ENCODE data around the gene MAP3K4. TPM values are rescaled to one million over a fixed set of nuclear protein-coding genes. Genes with fewer than 3 reads are reported as not detected.

MAP3K4 gene
- total RNA-seq, 2 experiments from 2014 or later, result 30.3 to 38.7 TPM

DNA sequence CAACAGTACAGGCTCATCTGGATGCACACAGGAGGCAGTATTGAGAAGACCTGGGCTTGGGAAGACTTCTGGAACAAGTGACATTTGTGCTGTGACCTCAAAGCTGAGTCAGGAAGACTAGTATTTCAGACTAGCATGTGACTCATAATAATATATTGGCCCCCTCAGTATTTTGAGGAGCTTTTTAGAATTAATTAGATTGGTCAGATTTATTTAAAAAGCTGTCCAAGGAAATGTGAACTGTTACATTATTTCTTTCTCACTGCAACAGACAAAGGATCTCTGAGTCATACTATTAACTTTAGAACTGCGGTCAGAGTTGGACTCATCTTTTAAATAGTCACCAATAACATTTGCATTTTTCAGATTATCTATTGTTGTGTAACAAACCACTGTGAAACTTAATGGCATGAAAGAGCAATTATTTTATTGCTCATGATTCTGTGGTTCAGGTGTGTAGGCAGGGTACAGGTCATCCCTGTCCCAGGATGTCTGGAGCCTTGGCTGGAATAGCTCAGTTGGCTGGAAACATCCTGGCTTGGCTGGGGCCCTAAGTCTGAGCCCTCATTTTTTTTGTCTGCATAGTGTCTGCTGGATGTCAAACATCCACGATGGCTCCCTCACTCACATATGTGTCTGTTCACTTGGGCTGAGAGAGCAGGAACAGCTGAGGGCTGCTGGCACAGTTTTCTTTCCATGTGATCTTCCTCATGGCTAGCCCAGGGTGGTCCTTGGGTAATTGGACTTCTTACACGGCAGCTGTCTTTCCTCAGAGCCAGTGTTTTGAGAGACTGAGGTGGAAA lies 46.9 kb downstream of the MAP3K4 start:
- no peak for DNase-seq (ENCODE audit: low spot score)
- H2AFZ ChIP-seq (ENCODE audit: low read length), result no peak overlapping the region
- intact Hi-C loops (cut with micrococcal nuclease; ENCODE audit: unreplicated experiment), result no loop called here

DNA sequence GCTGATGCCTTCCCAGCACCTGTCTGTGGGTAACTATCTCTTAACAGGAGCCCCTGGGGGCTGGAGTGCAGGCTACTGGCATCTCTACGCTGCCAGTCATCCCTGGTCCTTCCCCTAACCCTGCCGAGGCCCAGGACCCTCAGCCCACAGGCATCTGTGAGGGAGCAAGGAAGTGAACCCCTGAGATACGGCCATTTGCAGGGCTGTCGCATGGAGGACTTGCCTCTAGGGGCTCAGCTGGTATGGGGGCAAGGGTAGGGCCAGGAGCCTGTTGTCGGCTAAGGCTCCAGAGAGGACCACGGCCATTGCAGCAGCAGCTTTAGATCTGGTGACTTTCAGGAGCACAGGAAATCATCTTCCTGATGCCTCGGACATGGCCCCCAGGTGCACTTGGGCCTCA lies 49.7 kb downstream of the MAP3K4 start:
- Histone ChIP-seq H3K9me3 (ENCODE audit: low read length) (no peaks in the 10 kb centered on the region), H3K79me2 (ENCODE audit: insufficient read depth, low read depth, low read length) (no peaks in the 10 kb centered on the region), H4K20me1 (ENCODE audit: insufficient read depth, low read length) (no peaks in the 10 kb centered on the region), H3K4me2 (ENCODE audit: low read length) (no peak overlapping the region), H2AFZ (ENCODE audit: low read length) (no peak overlapping the region), H3K36me3 (ENCODE audit: insufficient read depth, low read length) (peaks cover 27% of the 10 kb centered on the region), H3K27ac (ENCODE audit: low read depth, low read length, poor library complexity, severe bottlenecking) (no peak overlapping the region), H3K4me3 (ENCODE audit: low read depth, low read length, poor library complexity, severe bottlenecking) (no peak overlapping the region), H3K9me2 (ENCODE audit: insufficient read depth, low read length) (no peaks in the 10 kb centered on the region), H3K4me1 (ENCODE audit: insufficient read depth, low read length, poor library complexity, severe bottlenecking) (no peaks in the 10 kb centered on the region)
- CTCF ChIA-PET (ENCODE audit: unreplicated experiment), result no interaction called here
- TF ChIP-seq, protein P1, sequence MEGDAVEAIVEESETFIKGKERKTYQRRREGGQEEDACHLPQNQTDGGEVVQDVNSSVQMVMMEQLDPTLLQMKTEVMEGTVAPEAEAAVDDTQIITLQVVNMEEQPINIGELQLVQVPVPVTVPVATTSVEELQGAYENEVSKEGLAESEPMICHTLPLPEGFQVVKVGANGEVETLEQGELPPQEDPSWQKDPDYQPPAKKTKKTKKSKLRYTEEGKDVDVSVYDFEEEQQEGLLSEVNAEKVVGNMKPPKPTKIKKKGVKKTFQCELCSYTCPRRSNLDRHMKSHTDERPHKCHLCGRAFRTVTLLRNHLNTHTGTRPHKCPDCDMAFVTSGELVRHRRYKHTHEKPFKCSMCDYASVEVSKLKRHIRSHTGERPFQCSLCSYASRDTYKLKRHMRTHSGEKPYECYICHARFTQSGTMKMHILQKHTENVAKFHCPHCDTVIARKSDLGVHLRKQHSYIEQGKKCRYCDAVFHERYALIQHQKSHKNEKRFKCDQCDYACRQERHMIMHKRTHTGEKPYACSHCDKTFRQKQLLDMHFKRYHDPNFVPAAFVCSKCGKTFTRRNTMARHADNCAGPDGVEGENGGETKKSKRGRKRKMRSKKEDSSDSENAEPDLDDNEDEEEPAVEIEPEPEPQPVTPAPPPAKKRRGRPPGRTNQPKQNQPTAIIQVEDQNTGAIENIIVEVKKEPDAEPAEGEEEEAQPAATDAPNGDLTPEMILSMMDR (conservative IDR thresholded peaks at IDR 0.05; ENCODE audit: low read length), result no peak
- no peak for TF ChIP-seq EZH2phosphoT487 (IDR thresholded peaks at IDR 0.05; ENCODE audit: borderline replicate concordance, low read depth, low read length)
- no TSS peak for BruUV-seq (replicated peaks)
- POLR2A ChIA-PET, result interaction anchor here (0.8 kb wide), 1 partner anchor 21 kb away, joined by 3 read pairs; no protein-coding TSS in a partner anchor
- intact Hi-C loops (cut with micrococcal nuclease; ENCODE audit: unreplicated experiment), result no loop called here
- no peak for DNase-seq (ENCODE audit: low spot score)

More for the DNA sequence above, 46.9 kb downstream of the MAP3K4 start:
- BruUV-seq (replicated peaks), result no TSS peak
- H3K27ac ChIP-seq (ENCODE audit: low read depth, low read length, poor library complexity, severe bottlenecking), result no peak overlapping the region
- no peaks in the 10 kb centered on the region for H3K9me3 ChIP-seq (ENCODE audit: low read length)
- TF ChIP-seq, protein P1 (conservative IDR thresholded peaks at IDR 0.05; ENCODE audit: low read length), result no peak
- TF ChIP-seq EZH2phosphoT487 (IDR thresholded peaks at IDR 0.05; ENCODE audit: borderline replicate concordance, low read depth, low read length), result no peak
- H3K36me3 ChIP-seq (ENCODE audit: insufficient read depth, low read length), result peaks cover 37% of the 10 kb centered on the region
- H3K4me2 ChIP-seq (ENCODE audit: low read length), result no peak overlapping the region
- no peak overlapping the region for H3K4me3 ChIP-seq (ENCODE audit: low read depth, low read length, poor library complexity, severe bottlenecking)
- no peaks in the 10 kb centered on the region for H3K9me2 ChIP-seq (ENCODE audit: insufficient read depth, low read length)
- no peaks in the 10 kb centered on the region; the same call in 1 of the 2 replicates for H3K79me2 ChIP-seq (ENCODE audit: insufficient read depth, low read depth, low read length)
- no peaks in the 10 kb centered on the region for H4K20me1 ChIP-seq (ENCODE audit: insufficient read depth, low read length)
- POLR2A ChIA-PET, result interaction anchor here (0.6 to 0.8 kb wide), 3 partner anchors 10 to 870 kb away, joined by 3 to 8 read pairs (median 4); no protein-coding TSS in a partner anchor
- CTCF ChIA-PET (ENCODE audit: unreplicated experiment), result no interaction called here
- H3K4me1 ChIP-seq (ENCODE audit: insufficient read depth, low read length, poor library complexity, severe bottlenecking), result no peaks in the 10 kb centered on the region

DNA sequence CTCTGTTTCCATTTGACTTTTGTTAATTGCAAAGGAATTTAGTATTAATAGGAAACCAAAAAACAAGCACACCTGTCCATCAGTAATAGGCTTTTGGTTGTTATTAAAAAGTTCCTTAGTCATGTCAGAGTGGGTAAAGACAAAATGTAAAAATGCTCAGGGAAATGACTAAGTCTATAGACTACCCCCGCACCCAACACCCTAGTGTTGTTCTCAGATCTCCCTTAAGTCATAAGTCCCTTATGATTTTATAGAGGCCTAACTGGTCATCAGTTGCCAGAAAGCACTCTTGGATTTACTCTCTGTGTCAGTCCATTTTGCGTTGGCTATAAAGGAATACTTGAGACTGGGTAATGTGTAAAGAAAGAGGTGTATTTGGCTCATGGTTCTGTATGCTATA lies 52.8 kb downstream of the MAP3K4 start:
- Histone ChIP-seq H3K27ac (ENCODE audit: low read depth, low read length, poor library complexity, severe bottlenecking) (no peak overlapping the region), H4K20me1 (ENCODE audit: insufficient read depth, low read length) (no peaks in the 10 kb centered on the region), H2AFZ (ENCODE audit: low read length) (no peak overlapping the region), H3K4me2 (ENCODE audit: low read length) (no peak overlapping the region), H3K79me2 (ENCODE audit: insufficient read depth, low read depth, low read length) (no peaks in the 10 kb centered on the region), H3K9me2 (ENCODE audit: insufficient read depth, low read length) (no peaks in the 10 kb centered on the region), H3K36me3 (ENCODE audit: insufficient read depth, low read length) (peaks cover 10% of the 10 kb centered on the region; the same call in 1 of the 2 replicates), H3K4me1 (ENCODE audit: insufficient read depth, low read length, poor library complexity, severe bottlenecking) (no peaks in the 10 kb centered on the region), H3K9me3 (ENCODE audit: low read length) (no peaks in the 10 kb centered on the region), H3K4me3 (ENCODE audit: low read depth, low read length, poor library complexity, severe bottlenecking) (no peak overlapping the region)
- DNase-seq (ENCODE audit: low spot score), result no peak
- intact Hi-C loops (cut with micrococcal nuclease; ENCODE audit: unreplicated experiment), result no loop called here
- CTCF ChIA-PET (ENCODE audit: unreplicated experiment), result no interaction called here
- POLR2A ChIA-PET, result interaction anchor here (0.7 to 2.1 kb wide), 2 partner anchors 14 to 357 kb away, joined by 4 to 12 read pairs; no protein-coding TSS in a partner anchor
- no TSS peak for BruUV-seq (replicated peaks)
- TF ChIP-seq, protein P1 (conservative IDR thresholded peaks at IDR 0.05; ENCODE audit: low read length), result no peak
- TF ChIP-seq EZH2phosphoT487 (IDR thresholded peaks at IDR 0.05; ENCODE audit: borderline replicate concordance, low read depth, low read length), result no peak
